Parathyroid adenoma (tissue), 2 donors: ENCODE results near the gene SLC35B4.

Experiments
- H2AFZ ChIP-seq: fragments of 300-600 bp; sonication (generic); one replicate; pipeline ENCODE4 v1.7.0; 2017; ENCODE audit warnings: antibody characterized with exemption, mild to moderate bottlenecking
- H3K27ac ChIP-seq: fragments of 300-600 bp; sonication (generic); one replicate; pipeline ENCODE4 v1.7.0; 2017
- H3K27me3 ChIP-seq: fragments of 300-600 bp; sonication (generic); one replicate; pipeline ENCODE4 v1.7.0; 2017; ENCODE audit warnings: low read length; ENCODE audit not compliant: control insufficient read depth, insufficient read depth
- H3K36me3 ChIP-seq: fragments of 300-600 bp; sonication (generic); one replicate; pipeline ENCODE4 v1.7.0; 2017; ENCODE audit warnings: low read length; ENCODE audit not compliant: control insufficient read depth, insufficient read depth
- H3K4me1 ChIP-seq: fragments of 300-600 bp; sonication (generic); one replicate; pipeline ENCODE4 v1.7.0; 2017; ENCODE audit warnings: control low read depth
- H3K4me2 ChIP-seq: fragments of 300-600 bp; sonication (generic); one replicate; pipeline ENCODE4 v1.7.0; 2017; ENCODE audit warnings: low read length
- H3K4me3 ChIP-seq: fragments of 300-600 bp; sonication (generic); one replicate; pipeline ENCODE4 v1.7.0; 2017; ENCODE audit warnings: low read depth, low read length
- H3K79me2 ChIP-seq: fragments of 300-600 bp; sonication (generic); one replicate; pipeline ENCODE4 v1.7.0; 2017; ENCODE audit warnings: control low read depth
- H3K9ac ChIP-seq: fragments of 300-600 bp; sonication (generic); one replicate; pipeline ENCODE4 v1.7.0; 2017; ENCODE audit warnings: mild to moderate bottlenecking
- H3K9me3 ChIP-seq: fragments of 300-600 bp; sonication (generic); one replicate; pipeline ENCODE4 v1.7.0; 2017; ENCODE audit warnings: low read length; ENCODE audit not compliant: control insufficient read depth
- TF ChIP-seq, protein P1 (sequence below): fragments of 300-600 bp; sonication (generic); IDR thresholded peaks from one replicate; pipeline ENCODE4 v1.7.0; 2017; ENCODE audit warnings: antibody characterized with exemption, mild to moderate bottlenecking
- donor health status: primary hyperparathyroidism.

Gene SLC35B4

DNA sequence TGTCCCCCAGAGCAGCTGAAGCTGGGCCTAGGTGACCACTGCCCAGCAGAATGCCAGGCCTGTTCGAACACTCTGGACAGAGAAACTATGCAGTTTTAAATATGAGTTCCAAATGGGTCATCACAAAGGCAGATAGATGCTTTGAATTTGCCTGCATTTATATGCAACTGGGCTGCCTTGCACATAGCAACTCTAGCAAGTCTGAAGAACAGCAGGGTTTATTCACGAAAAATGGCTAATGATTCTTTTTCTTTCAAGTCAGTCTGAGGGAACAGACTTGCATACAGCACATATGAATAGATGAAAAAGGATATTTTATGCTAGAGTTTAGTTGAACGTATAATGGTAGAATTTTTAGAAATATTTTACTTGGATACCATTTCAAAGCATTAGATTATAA, 68.5 kb downstream of the SLC35B4 start:
- H3K36me3 ChIP-seq: no peaks in the 10 kb centered on the region
- no peaks in the 10 kb centered on the region for H3K79me2 ChIP-seq
- no peak overlapping the region for H3K9ac ChIP-seq
- H3K27me3 ChIP-seq: no peaks in the 10 kb centered on the region
- TF ChIP-seq, protein P1, sequence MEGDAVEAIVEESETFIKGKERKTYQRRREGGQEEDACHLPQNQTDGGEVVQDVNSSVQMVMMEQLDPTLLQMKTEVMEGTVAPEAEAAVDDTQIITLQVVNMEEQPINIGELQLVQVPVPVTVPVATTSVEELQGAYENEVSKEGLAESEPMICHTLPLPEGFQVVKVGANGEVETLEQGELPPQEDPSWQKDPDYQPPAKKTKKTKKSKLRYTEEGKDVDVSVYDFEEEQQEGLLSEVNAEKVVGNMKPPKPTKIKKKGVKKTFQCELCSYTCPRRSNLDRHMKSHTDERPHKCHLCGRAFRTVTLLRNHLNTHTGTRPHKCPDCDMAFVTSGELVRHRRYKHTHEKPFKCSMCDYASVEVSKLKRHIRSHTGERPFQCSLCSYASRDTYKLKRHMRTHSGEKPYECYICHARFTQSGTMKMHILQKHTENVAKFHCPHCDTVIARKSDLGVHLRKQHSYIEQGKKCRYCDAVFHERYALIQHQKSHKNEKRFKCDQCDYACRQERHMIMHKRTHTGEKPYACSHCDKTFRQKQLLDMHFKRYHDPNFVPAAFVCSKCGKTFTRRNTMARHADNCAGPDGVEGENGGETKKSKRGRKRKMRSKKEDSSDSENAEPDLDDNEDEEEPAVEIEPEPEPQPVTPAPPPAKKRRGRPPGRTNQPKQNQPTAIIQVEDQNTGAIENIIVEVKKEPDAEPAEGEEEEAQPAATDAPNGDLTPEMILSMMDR: no peak
- no peak overlapping the region for H3K27ac ChIP-seq
- H3K4me2 ChIP-seq: no peak overlapping the region
- H2AFZ ChIP-seq: no peak overlapping the region
- no peaks in the 10 kb centered on the region for H3K4me1 ChIP-seq
- H3K4me3 ChIP-seq: no peak overlapping the region
- H3K9me3 ChIP-seq: no peaks in the 10 kb centered on the region

DNA sequence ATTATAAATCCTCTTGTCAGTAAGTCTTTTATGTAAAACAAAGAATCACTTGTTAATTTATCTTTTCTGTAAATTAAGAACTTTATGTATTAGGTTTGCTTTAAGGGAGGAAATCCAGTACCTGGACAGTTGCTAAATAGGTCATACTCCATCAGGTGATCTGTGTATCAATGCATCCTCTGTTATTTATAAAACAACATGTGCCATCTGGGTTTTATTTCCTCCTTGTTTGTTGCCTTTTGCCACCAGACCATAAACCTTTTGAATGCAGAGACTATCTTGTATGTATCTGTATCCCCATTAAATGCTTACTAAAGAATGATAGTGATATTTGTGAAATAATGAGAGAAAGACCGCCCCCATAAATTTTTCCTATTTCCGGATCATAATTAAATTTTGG, 70.0 kb downstream of the SLC35B4 start:
- Histone ChIP-seq H2AFZ (no peak overlapping the region), H3K79me2 (no peaks in the 10 kb centered on the region), H3K36me3 (no peaks in the 10 kb centered on the region), H3K9me3 (no peaks in the 10 kb centered on the region), H3K27ac (no peak overlapping the region), H3K4me3 (no peak overlapping the region), H3K4me1 (no peaks in the 10 kb centered on the region), H3K4me2 (no peak overlapping the region), H3K9ac (no peak overlapping the region), H3K27me3 (no peaks in the 10 kb centered on the region)
- TF ChIP-seq, protein P1: no peak

DNA sequence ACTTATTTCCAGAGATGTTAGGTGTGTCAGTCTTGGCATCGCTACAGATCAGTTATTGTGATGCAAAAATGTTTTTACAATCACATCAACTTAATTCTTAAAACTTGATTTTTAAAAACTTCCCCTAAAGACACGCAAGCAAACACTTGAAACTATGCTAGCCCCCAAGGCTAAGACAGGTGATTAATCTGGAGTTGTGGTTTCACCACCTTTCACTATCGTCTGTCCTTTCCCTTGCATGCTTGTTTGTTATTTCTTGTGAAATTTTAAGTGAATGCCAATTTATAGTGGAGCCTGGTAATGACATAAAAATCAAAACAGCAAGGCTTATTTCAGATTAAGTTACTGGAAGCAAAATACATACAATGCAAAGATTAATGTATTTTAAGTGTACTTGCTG, 70.4 kb downstream of the SLC35B4 start:
- no peak overlapping the region for H3K4me2 ChIP-seq
- no peaks in the 10 kb centered on the region for H3K79me2 ChIP-seq
- no peaks in the 10 kb centered on the region for H3K36me3 ChIP-seq
- H3K27me3 ChIP-seq: no peaks in the 10 kb centered on the region
- H3K27ac ChIP-seq: no peak overlapping the region
- no peaks in the 10 kb centered on the region for H3K9me3 ChIP-seq
- H3K9ac ChIP-seq: no peak overlapping the region
- TF ChIP-seq, protein P1: no peak
- H3K4me1 ChIP-seq: no peaks in the 10 kb centered on the region
- no peak overlapping the region for H3K4me3 ChIP-seq
- H2AFZ ChIP-seq: no peak overlapping the region

DNA sequence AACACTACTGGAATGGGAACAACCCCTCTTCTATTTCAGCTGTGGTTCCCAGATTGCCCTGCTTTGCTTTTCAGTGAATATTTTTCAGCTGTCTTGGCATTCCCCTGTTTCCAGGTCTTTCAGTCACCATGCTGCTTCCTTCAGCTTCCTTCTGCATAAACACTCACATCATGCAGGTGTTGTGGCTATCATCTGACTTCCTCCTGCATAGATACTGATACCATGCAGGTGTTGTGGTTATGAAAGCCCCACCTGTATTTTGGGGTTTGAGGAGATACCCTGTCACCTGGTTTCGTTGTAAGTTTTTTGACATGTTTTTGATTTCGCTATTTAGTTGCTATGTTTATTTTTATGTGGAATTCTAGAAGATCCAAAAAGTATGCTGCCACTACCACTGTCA, 71.5 kb downstream of the SLC35B4 start:
- no peaks in the 10 kb centered on the region for H3K27me3 ChIP-seq
- no peak overlapping the region for H3K4me3 ChIP-seq
- no peak overlapping the region for H3K27ac ChIP-seq
- no peak overlapping the region for H3K9ac ChIP-seq
- H2AFZ ChIP-seq: no peak overlapping the region
- no peaks in the 10 kb centered on the region for H3K9me3 ChIP-seq
- no peaks in the 10 kb centered on the region for H3K4me1 ChIP-seq
- H3K36me3 ChIP-seq: no peaks in the 10 kb centered on the region
- H3K4me2 ChIP-seq: no peak overlapping the region
- TF ChIP-seq, protein P1: no peak
- H3K79me2 ChIP-seq: no peaks in the 10 kb centered on the region
